ENCODE measurements around the gene USF2. TPM values are rescaled to one million over a fixed set of nuclear protein-coding genes. Genes with fewer than 3 reads are reported as not detected.

Gene USF2
- polyA plus RNA-seq, 1 of the 3 experiments (the other 2 are of a cell fraction) = 102 TPM

DNA sequence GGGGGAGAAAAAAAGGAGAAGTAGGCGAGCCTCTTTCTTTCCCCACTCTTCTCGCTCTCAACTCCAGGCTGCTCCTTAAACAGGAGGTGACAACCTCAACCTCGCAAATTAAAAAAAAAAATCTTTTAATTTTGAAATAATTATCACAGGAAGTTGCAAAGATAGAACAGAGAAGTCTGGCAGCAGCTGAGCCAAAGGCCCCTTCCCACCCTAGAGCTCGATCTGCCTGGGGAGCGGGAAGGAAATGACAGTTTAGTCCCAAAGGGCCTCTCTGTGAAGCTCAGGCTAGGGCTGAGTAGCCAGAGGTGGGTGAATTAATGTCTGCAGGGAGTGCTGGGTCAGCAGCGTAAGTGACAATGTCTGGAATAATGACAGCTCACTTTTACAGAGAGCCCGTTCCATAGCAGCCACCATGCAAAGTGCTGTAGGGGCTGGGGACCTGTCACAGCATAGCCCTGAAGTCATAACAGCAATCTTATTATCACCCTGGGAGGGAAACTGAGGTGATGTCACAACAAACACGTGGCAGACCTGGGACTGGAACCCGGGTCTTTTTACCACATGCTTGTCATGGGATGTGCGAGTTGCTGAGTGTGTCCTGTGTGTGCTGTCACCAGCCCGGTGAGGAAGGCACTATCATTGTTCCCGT is 51.4 kb downstream of the USF2 start (continued):
- TF ChIP-seq, protein P1, sequence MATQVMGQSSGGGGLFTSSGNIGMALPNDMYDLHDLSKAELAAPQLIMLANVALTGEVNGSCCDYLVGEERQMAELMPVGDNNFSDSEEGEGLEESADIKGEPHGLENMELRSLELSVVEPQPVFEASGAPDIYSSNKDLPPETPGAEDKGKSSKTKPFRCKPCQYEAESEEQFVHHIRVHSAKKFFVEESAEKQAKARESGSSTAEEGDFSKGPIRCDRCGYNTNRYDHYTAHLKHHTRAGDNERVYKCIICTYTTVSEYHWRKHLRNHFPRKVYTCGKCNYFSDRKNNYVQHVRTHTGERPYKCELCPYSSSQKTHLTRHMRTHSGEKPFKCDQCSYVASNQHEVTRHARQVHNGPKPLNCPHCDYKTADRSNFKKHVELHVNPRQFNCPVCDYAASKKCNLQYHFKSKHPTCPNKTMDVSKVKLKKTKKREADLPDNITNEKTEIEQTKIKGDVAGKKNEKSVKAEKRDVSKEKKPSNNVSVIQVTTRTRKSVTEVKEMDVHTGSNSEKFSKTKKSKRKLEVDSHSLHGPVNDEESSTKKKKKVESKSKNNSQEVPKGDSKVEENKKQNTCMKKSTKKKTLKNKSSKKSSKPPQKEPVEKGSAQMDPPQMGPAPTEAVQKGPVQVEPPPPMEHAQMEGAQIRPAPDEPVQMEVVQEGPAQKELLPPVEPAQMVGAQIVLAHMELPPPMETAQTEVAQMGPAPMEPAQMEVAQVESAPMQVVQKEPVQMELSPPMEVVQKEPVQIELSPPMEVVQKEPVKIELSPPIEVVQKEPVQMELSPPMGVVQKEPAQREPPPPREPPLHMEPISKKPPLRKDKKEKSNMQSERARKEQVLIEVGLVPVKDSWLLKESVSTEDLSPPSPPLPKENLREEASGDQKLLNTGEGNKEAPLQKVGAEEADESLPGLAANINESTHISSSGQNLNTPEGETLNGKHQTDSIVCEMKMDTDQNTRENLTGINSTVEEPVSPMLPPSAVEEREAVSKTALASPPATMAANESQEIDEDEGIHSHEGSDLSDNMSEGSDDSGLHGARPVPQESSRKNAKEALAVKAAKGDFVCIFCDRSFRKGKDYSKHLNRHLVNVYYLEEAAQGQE (IDR thresholded peaks at IDR 0.05; ENCODE audit: low read depth, low read length) = no peak
- no peak for TF ChIP-seq RCOR1 (IDR thresholded peaks at IDR 0.05; ENCODE audit: low read length)

DNA sequence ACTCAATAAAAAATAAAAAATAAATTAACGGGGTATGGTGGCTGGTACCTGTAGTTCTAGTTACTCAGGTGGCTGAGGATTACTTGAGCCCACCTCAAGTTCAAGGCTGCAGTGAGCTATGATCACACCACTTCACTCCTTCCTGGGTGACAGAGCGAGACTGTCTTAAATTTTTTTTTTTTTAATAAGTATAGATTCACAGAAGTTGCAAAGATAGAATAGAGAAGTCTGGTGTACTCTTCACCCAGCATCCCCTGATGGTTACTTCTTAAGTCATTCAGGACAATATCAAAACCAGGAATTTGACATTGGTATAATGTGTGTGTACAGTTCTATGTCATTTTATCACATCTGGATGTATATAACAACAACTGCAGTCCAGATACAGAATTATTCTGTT is 52.5 kb downstream of the USF2 start:
- Histone ChIP-seq H3K36me3 (replicated peaks in 1 of 2; ENCODE audit: control insufficient read depth in 1 of 2, insufficient read depth in 2 of 2, low read length in 1 of 2) (no peaks in the 10 kb centered on the region), H3K9ac (no peak overlapping the region), H2AFZ (ENCODE audit: low read depth) (no peak overlapping the region), H3K27ac (ENCODE audit: low read depth in 2 of 2, low read length in 1 of 2) (no peak overlapping the region), H3K9me2 (no peaks in the 10 kb centered on the region), H3F3A (replicated peaks; ENCODE audit: insufficient read depth) (no peaks in the 10 kb centered on the region), H3K9me3 (no peaks in the 10 kb centered on the region), H4K20me1 (ENCODE audit: insufficient read depth) (no peaks in the 10 kb centered on the region), H3K27me3 (ENCODE audit: insufficient read depth) (peaks cover 10% of the 10 kb centered on the region; the same call in 1 of the 2 replicates), H3K4me3 (ENCODE audit: low read depth in 2 of 2, low read length in 1 of 2) (no peak overlapping the region), H3K4me2 (no peak overlapping the region), H3K79me2 (ENCODE audit: insufficient read depth) (no peaks in the 10 kb centered on the region), H3K4me1 (ENCODE audit: control insufficient read depth in 1 of 2, insufficient read depth in 2 of 2, low read depth in 1 of 2, low read length in 1 of 2) (no peaks in the 10 kb centered on the region)
- CTCF ChIA-PET = no interaction called here
- 26% methylated on average over 2 of the region's 2 CpGs for WGBS (ENCODE audit: low lambda C conversion rate)
- POLR2A ChIA-PET = no interaction called here
- no peak for TF ChIP-seq POLR2AphosphoS5 (IDR thresholded peaks at IDR 0.05; ENCODE audit: low read depth, low read length)
- no peak for TF ChIP-seq JUND (IDR thresholded peaks at IDR 0.05)
- TF ChIP-seq RAD21 (IDR thresholded peaks at IDR 0.05; ENCODE audit: low read length) = no peak
- no peak for TF ChIP-seq RCOR1 (IDR thresholded peaks at IDR 0.05; ENCODE audit: low read length)
- TF ChIP-seq, protein P2, sequence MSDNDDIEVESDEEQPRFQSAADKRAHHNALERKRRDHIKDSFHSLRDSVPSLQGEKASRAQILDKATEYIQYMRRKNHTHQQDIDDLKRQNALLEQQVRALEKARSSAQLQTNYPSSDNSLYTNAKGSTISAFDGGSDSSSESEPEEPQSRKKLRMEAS (IDR thresholded peaks at IDR 0.05; ENCODE audit: low read depth) = no peak
- no peak for TF ChIP-seq NFIC (IDR thresholded peaks at IDR 0.05; ENCODE audit: borderline replicate concordance)
- DNase-seq = no peak

DNA sequence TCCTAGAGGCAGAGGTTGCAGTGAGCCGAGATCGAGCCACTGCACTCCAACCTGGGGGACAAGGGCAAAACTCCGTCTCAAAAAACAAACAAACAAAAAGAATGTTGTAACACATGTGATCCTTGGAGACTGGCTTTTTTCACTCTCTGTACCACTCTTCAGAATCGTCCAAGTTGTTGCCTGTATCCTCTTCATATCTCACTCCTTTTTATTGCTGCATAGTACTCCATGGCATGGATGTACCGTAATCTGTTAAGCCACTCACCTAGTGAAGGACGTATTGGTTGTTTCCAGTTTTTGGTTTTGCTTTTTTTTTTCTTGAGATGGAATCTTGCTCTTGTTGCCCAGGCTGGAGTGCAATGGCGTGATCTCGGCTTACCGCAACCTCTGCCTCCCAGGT is 53.3 kb downstream of the USF2 start:
- CTCF ChIA-PET = no interaction called here
- no peak overlapping the region for H3K4me3 ChIP-seq (ENCODE audit: low read depth in 2 of 2, low read length in 1 of 2)
- no peaks in the 10 kb centered on the region for H3F3A ChIP-seq (replicated peaks; ENCODE audit: insufficient read depth)
- TF ChIP-seq FOXJ3 (CRISPR knock-in tag; IDR thresholded peaks at IDR 0.05) (no peak), TEAD4 (IDR thresholded peaks at IDR 0.05; ENCODE audit: borderline replicate concordance, insufficient read depth) (no peak), CHD2 (IDR thresholded peaks at IDR 0.05; ENCODE audit: low read length, partially characterized antibody) (no peak), TCF12 (IDR thresholded peaks at IDR 0.05) (no peak), EP300 (IDR thresholded peaks at IDR 0.05; ENCODE audit: borderline replicate concordance in 1 of 2, low read depth in 1 of 2, low read length in 1 of 2) (no peak), RAD21 (IDR thresholded peaks at IDR 0.05; ENCODE audit: low read length) (no peak), JUND (IDR thresholded peaks at IDR 0.05) (no peak)
- TF ChIP-seq, protein P3, sequence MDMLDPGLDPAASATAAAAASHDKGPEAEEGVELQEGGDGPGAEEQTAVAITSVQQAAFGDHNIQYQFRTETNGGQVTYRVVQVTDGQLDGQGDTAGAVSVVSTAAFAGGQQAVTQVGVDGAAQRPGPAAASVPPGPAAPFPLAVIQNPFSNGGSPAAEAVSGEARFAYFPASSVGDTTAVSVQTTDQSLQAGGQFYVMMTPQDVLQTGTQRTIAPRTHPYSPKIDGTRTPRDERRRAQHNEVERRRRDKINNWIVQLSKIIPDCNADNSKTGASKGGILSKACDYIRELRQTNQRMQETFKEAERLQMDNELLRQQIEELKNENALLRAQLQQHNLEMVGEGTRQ (IDR thresholded peaks at IDR 0.05; ENCODE audit: borderline replicate concordance, low read depth, low read length) = no peak
- TF ChIP-seq, protein P4, sequence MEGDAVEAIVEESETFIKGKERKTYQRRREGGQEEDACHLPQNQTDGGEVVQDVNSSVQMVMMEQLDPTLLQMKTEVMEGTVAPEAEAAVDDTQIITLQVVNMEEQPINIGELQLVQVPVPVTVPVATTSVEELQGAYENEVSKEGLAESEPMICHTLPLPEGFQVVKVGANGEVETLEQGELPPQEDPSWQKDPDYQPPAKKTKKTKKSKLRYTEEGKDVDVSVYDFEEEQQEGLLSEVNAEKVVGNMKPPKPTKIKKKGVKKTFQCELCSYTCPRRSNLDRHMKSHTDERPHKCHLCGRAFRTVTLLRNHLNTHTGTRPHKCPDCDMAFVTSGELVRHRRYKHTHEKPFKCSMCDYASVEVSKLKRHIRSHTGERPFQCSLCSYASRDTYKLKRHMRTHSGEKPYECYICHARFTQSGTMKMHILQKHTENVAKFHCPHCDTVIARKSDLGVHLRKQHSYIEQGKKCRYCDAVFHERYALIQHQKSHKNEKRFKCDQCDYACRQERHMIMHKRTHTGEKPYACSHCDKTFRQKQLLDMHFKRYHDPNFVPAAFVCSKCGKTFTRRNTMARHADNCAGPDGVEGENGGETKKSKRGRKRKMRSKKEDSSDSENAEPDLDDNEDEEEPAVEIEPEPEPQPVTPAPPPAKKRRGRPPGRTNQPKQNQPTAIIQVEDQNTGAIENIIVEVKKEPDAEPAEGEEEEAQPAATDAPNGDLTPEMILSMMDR (IDR thresholded peaks at IDR 0.05) = no peak
- TF ChIP-seq, protein P5, sequence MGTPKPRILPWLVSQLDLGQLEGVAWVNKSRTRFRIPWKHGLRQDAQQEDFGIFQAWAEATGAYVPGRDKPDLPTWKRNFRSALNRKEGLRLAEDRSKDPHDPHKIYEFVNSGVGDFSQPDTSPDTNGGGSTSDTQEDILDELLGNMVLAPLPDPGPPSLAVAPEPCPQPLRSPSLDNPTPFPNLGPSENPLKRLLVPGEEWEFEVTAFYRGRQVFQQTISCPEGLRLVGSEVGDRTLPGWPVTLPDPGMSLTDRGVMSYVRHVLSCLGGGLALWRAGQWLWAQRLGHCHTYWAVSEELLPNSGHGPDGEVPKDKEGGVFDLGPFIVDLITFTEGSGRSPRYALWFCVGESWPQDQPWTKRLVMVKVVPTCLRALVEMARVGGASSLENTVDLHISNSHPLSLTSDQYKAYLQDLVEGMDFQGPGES (IDR thresholded peaks at IDR 0.05; ENCODE audit: low read depth, low read length) = no peak
- TF ChIP-seq, protein P6, sequence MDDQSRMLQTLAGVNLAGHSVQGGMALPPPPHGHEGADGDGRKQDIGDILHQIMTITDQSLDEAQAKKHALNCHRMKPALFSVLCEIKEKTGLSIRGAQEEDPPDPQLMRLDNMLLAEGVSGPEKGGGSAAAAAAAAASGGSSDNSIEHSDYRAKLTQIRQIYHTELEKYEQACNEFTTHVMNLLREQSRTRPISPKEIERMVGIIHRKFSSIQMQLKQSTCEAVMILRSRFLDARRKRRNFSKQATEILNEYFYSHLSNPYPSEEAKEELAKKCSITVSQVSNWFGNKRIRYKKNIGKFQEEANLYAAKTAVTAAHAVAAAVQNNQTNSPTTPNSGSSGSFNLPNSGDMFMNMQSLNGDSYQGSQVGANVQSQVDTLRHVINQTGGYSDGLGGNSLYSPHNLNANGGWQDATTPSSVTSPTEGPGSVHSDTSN (IDR thresholded peaks at IDR 0.05) = no peak
- TF ChIP-seq, protein P2 (IDR thresholded peaks at IDR 0.05; ENCODE audit: low read depth) = no peak

More for the DNA sequence above, 53.3 kb downstream of the USF2 start:
- Histone ChIP-seq H3K9me2 (no peaks in the 10 kb centered on the region), H3K36me3 (replicated peaks in 1 of 2; ENCODE audit: control insufficient read depth in 1 of 2, insufficient read depth in 2 of 2, low read length in 1 of 2) (no peaks in the 10 kb centered on the region), H2AFZ (ENCODE audit: low read depth) (no peak overlapping the region), H3K27ac (ENCODE audit: low read depth in 2 of 2, low read length in 1 of 2) (no peak overlapping the region), H3K9me3 (no peaks in the 10 kb centered on the region), H3K4me2 (no peak overlapping the region), H3K9ac (no peak overlapping the region), H3K4me1 (ENCODE audit: control insufficient read depth in 1 of 2, insufficient read depth in 2 of 2, low read depth in 1 of 2, low read length in 1 of 2) (no peaks in the 10 kb centered on the region), H3K79me2 (ENCODE audit: insufficient read depth) (no peaks in the 10 kb centered on the region), H4K20me1 (ENCODE audit: insufficient read depth) (no peaks in the 10 kb centered on the region), H3K27me3 (ENCODE audit: insufficient read depth) (peaks cover 14% of the 10 kb centered on the region; the same call in 1 of the 2 replicates)
- POLR2A ChIA-PET = no interaction called here
- WGBS (ENCODE audit: low lambda C conversion rate) = 60% methylated on average over 9 of the region's 9 CpGs
- DNase-seq = no peak
